HepG2 (cell line): ENCODE measurements around the gene NOXRED1. TPM values are rescaled to one million over a fixed set of nuclear protein-coding genes. Genes with fewer than 3 reads are reported as not detected.
A peak's percentile ranks its signal among the peaks of the same experiment; 100 is the strongest.

Experiments used
- ATAC-seq: fragments of 200-7000 bp; cut with Tn5 transposase; 3 replicates; pipeline ENCODE4 v1.9.1; 2020; ENCODE audit warnings: mild to moderate bottlenecking, moderate library complexity
- BruUV-seq: library from RNA; stranded (reverse); fragments of 400-500 nt; replicated peaks from 2 replicates; lab custom pipeline; 2021; lab: Mats Ljungman, UMichigan
- CTCF ChIA-PET: fragments of 300-600 bp; formaldehyde crosslinking; extraction: SDS; loops from one replicate; lab custom pipeline; 2021; ENCODE audit warnings: low total read pairs, inconsistent platforms, low intra/inter-chr PET ratio; lab: Yijun Ruan, JAX
- POLR2A ChIA-PET: fragments of 350-600 bp; sonication (Branson Sonifier 250); formaldehyde crosslinking; loops from one replicate; lab custom pipeline; 2020; ENCODE audit warnings: antibody characterized with exemption, inconsistent platforms; lab: Yijun Ruan, JAX
- DNase-seq: peaks from one replicate; pipeline ENCODE4 v3.0.0-alpha.2; 2015; ENCODE audit warnings: low spot score
- FAIRE-seq: peaks from 3 replicates; lab custom pipeline; 2011; peaks lifted over from hg19 to GRCh38; lab: Jason Lieb, UNC
- H2AFZ ChIP-seq: one replicate; pipeline ENCODE4 v1.6.1; 2011; ENCODE audit warnings: low read length, inconsistent platforms
- H3K27ac ChIP-seq: fragments of 300-600 bp; 3 replicates; pipeline ENCODE4 v1.8.0; 2011; ENCODE audit warnings: mixed run types, mild to moderate bottlenecking, mixed read lengths, low read length, inconsistent platforms; ENCODE audit not compliant: insufficient read depth; ENCODE audit errors: extremely low read length
- H3K27me3 ChIP-seq, 2 experiments: fragments of 200-600 bp in 1 of 2; 2 replicates in 1 of 2; 3 replicates in 1 of 2; pipeline versions ENCODE4 v1.6.0 to v1.8.0; 2011; ENCODE audit warnings: low read length in 2 of 2, mild to moderate bottlenecking in 2 of 2, moderate library complexity in 2 of 2, inconsistent platforms in 1 of 2; ENCODE audit not compliant: insufficient read depth in 2 of 2, control insufficient read depth in 1 of 2
- H3K36me3 ChIP-seq, 2 experiments: fragments of 200-600 bp in 1 of 2; replicated peaks in 1 of 2; 2 replicates in 1 of 2; 3 replicates in 1 of 2; pipeline versions ENCODE4 v1.5.1 to v1.8.0; 2011; ENCODE audit warnings: low read length in 2 of 2, inconsistent platforms in 1 of 2; ENCODE audit not compliant: insufficient read depth in 2 of 2, control insufficient read depth in 1 of 2
- H3K4me1 ChIP-seq: 2 replicates; pipeline ENCODE4 v1.5.1; 2012; ENCODE audit warnings: low read length, inconsistent platforms; ENCODE audit not compliant: insufficient read depth
- H3K4me2 ChIP-seq: 2 replicates; pipeline ENCODE4 v1.6.0; 2011; ENCODE audit warnings: low read depth, low read length, inconsistent platforms
- H3K4me3 ChIP-seq, 3 experiments: fragments of 200-600 bp in 1 of 3; sonication (generic), shearing (Covaris generic) in 1 of 3; replicated peaks in 1 of 3; 2 replicates each; pipeline ENCODE4 v1.5.1; 2011 to 2016; ENCODE audit warnings: low read length in 3 of 3, inconsistent platforms in 2 of 3, low read depth in 2 of 3, mild to moderate bottlenecking in 2 of 3, control low read depth in 1 of 3, mixed read lengths in 1 of 3; ENCODE audit not compliant: insufficient read depth in 1 of 3
- H3K79me2 ChIP-seq: one replicate; pipeline ENCODE4 v1.6.1; 2011; ENCODE audit warnings: low read length, inconsistent platforms; ENCODE audit not compliant: insufficient read depth
- H3K9ac ChIP-seq: 2 replicates; pipeline ENCODE4 v1.6.0; 2011; ENCODE audit warnings: mild to moderate bottlenecking, low read depth, low read length, inconsistent platforms; ENCODE audit not compliant: insufficient read depth
- H3K9me3 ChIP-seq: 2 replicates; pipeline ENCODE4 v1.5.1; 2012; ENCODE audit warnings: mild to moderate bottlenecking, low read length
- H4K20me1 ChIP-seq: 2 replicates; pipeline ENCODE4 v1.6.0; 2011; ENCODE audit warnings: inconsistent platforms, mild to moderate bottlenecking, low read length, moderate library complexity; ENCODE audit not compliant: insufficient read depth
- CTCF ChIP-seq: sonication (generic); formaldehyde crosslinking; IDR thresholded peaks from 2 replicates; pipeline ENCODE4 v1.5.0; 2020; ENCODE audit warnings: mild to moderate bottlenecking, missing genetic modification reagents, moderate library complexity
- FOXK1 ChIP-seq: sonication (generic); formaldehyde crosslinking; IDR thresholded peaks from 2 replicates; pipeline ENCODE4 v1.4.0; 2020; ENCODE audit warnings: low read depth, missing genetic modification reagents, borderline replicate concordance
- GMEB1 ChIP-seq: sonication (generic); formaldehyde crosslinking; IDR thresholded peaks from 2 replicates; pipeline ENCODE4 v1.5.1; 2020; ENCODE audit warnings: missing genetic modification reagents, mild to moderate bottlenecking, borderline replicate concordance
- HNRNPK ChIP-seq: fragments of 200-400 bp; formaldehyde crosslinking; IDR thresholded peaks from 2 replicates; pipeline ENCODE4 v1.6.1; 2018; ENCODE audit warnings: low read length, low read depth, moderate library complexity, mild to moderate bottlenecking; ENCODE audit not compliant: poor library complexity, severe bottlenecking
- KDM1A ChIP-seq: IDR thresholded peaks from 2 replicates; pipeline ENCODE4 v1.6.1; 2016; ENCODE audit warnings: missing compliant biosample characterization
- PBX3 ChIP-seq: sonication (generic); formaldehyde crosslinking; IDR thresholded peaks from 2 replicates; pipeline ENCODE4 v1.8.1; 2023; ENCODE audit warnings: missing genetic modification reagents, inconsistent platforms, borderline replicate concordance
- PCBP2 ChIP-seq: fragments of 200-400 bp; formaldehyde crosslinking; optimal IDR thresholded peaks from 2 replicates; pipeline ENCODE3; 2018; ENCODE audit warnings: low read length, low read depth; ENCODE audit not compliant: poor library complexity, severe bottlenecking
- SIN3A ChIP-seq: IDR thresholded peaks from 2 replicates; pipeline ENCODE4 v1.6.1; 2011; ENCODE audit warnings: low read depth, mild to moderate bottlenecking, control low read depth, low read length, borderline replicate concordance
- SOX6 ChIP-seq, 2 experiments: fragments of 450-650 bp in 1 of 2; sonication (generic) in 1 of 2; formaldehyde crosslinking in 1 of 2; IDR thresholded peaks; 2 replicates each; pipeline versions ENCODE4 v1.4.0 to v1.6.1; 2017 to 2020; ENCODE audit warnings: antibody characterized with exemption in 1 of 2, mild to moderate bottlenecking in 1 of 2, missing genetic modification reagents in 1 of 2
- STAG1 ChIP-seq: sonication (generic); formaldehyde crosslinking; IDR thresholded peaks from 2 replicates; pipeline ENCODE4 v1.4.0; 2020; ENCODE audit warnings: missing genetic modification reagents
- TAF1 ChIP-seq: sonication (generic); formaldehyde crosslinking; IDR thresholded peaks from 2 replicates; pipeline ENCODE4 v1.4.0; 2020; ENCODE audit warnings: missing genetic modification reagents
- TARDBP ChIP-seq: sonication (generic); formaldehyde crosslinking; IDR thresholded peaks from 2 replicates; pipeline ENCODE4 v1.8.0; 2022; ENCODE audit warnings: mild to moderate bottlenecking, missing genetic modification reagents
- THAP11 ChIP-seq: IDR thresholded peaks from 2 replicates; pipeline ENCODE4 v1.6.1; 2016; ENCODE audit warnings: missing biosample characterization, missing genetic modification reagents
- XRCC5 ChIP-seq: fragments of 200-400 bp; formaldehyde crosslinking; optimal IDR thresholded peaks from 2 replicates; pipeline ENCODE3; 2017; ENCODE audit warnings: mild to moderate bottlenecking, low read length
- ZBTB21 ChIP-seq: sonication (generic); formaldehyde crosslinking; IDR thresholded peaks from 2 replicates; pipeline ENCODE4 v1.4.0; 2020; ENCODE audit warnings: missing genetic modification reagents
- ZNF10 ChIP-seq: sonication (generic); formaldehyde crosslinking; IDR thresholded peaks from 2 replicates; pipeline ENCODE4 v1.4.0; 2020; ENCODE audit warnings: mild to moderate bottlenecking, low read depth, missing genetic modification reagents, borderline replicate concordance
- ZNF563 ChIP-seq: sonication (generic); formaldehyde crosslinking; IDR thresholded peaks from 2 replicates; pipeline ENCODE4 v1.8.0; 2022; ENCODE audit warnings: mild to moderate bottlenecking, moderate library complexity, missing genetic modification reagents
- ZNF605 ChIP-seq: sonication (generic); formaldehyde crosslinking; IDR thresholded peaks from 2 replicates; pipeline ENCODE4 v1.8.0; 2022; ENCODE audit warnings: mild to moderate bottlenecking, missing genetic modification reagents
- ZNF607 ChIP-seq: sonication (generic); formaldehyde crosslinking; IDR thresholded peaks from 2 replicates; pipeline ENCODE4 v1.5.1; 2020; ENCODE audit warnings: missing genetic modification reagents, mild to moderate bottlenecking, borderline replicate concordance
- WGBS: methylation state at CpG from one replicate; pipeline ENCODE4 v1.1.6; 2017; ENCODE audit warnings: low lambda C conversion rate; 5-methylcytosine and 5-hydroxymethylcytosine counted together
- in situ Hi-C: cut with HindIII; loops from 2 replicates; pipeline ENCODE4 v1.10.0; 2017; ENCODE audit warnings: low pct_unique_long_range_greater_than_20kb; ENCODE audit not compliant: extremely low pct_ligation_motif_present
- intact Hi-C: fragments of 100-400 bp; cut with micrococcal nuclease; formaldehyde crosslinking; loops from one replicate; pipeline ENCODE4 v1.10.0; 2022; ENCODE audit not compliant: unreplicated experiment
- polyA plus RNA-seq, 8 experiments: library from polyadenylated mRNA; depleted of rRNA in 3 of 8; stranded (reverse) in 7 of 8; unstranded in 1 of 8; fragments of >200 nt; fragmentation: Illumina TruSeq in 4 of 8; extraction: Trizol in 4 of 8; gene quantifications; 2 replicates each; pipeline versions ENCODE4 v1.2.1 to v1.2.3, GENCODE V29; 2011 to 2016; ENCODE audit warnings: low read depth in 4 of 8, missing spikeins in 1 of 8, mixed read lengths in 1 of 8; ENCODE audit not compliant: insufficient read depth in 1 of 8
- total RNA-seq, 5 experiments: library from RNA; depleted of rRNA; stranded (reverse); fragments of >200 nt; fragmentation: Illumina TruSeq; extraction: Trizol; gene quantifications; 2 replicates each; pipeline ENCODE4 v1.2.3, GENCODE V29; 2016; ENCODE audit warnings: low read depth in 1 of 5

The NOXRED1 gene
- total and polyA plus RNA-seq, 2 of the 13 experiments (the other 11 are each of a cell fraction or from before 2014, with no cell fraction given): 0.24 to 0.41 TPM

GRCh38 chr14:77459072-77459723 lies 35.9 kb upstream of the NOXRED1 start:
- DNase-seq (peak; percentile 75), FAIRE-seq (peak; percentile 60), ATAC-seq (no peak)
- peaks cover 35% of the 10 kb centered on the region for H3K4me1 ChIP-seq
- TSS peak; percentile 50 for BruUV-seq
- H3K9ac ChIP-seq: peak overlapping the region; percentile 89
- H3K27ac ChIP-seq: peak overlapping the region; percentile 88
- H2AFZ ChIP-seq: no peak overlapping the region
- intact Hi-C loops (loop anchor here (1.0 to 5.0 kb wide), 3 partner anchors 40 to 137 kb away; partner anchors contain the start of genes GSTZ1, ISM2 and POMT2), in situ Hi-C loops (loop anchor here (5.0 kb wide), 1 partner anchor 93 kb away; no protein-coding TSS in a partner anchor)
- H3K36me3 ChIP-seq: peaks cover 29 to 42% of the 10 kb centered on the region in 2 experiments
- peaks cover 8% of the 10 kb centered on the region for H4K20me1 ChIP-seq
- ChIA-PET POLR2A (interaction anchor here (0.9 to 2.7 kb wide), 8 partner anchors 9 to 156 kb away, joined by 3 to 10 read pairs (median 6); partner anchors contain the start of genes GSTZ1, ISM2, POMT2 and SAMD15), CTCF (interaction anchor here (0.7 to 1.8 kb wide), 2 partner anchors 9 to 93 kb away, joined by 4 to 14 read pairs; no protein-coding TSS in a partner anchor)
- peak overlapping the region; percentile 79 to 98 (median 90) for H3K4me3 ChIP-seq
- peak overlapping the region; percentile 95 for H3K4me2 ChIP-seq
- peaks cover 48% of the 10 kb centered on the region for H3K79me2 ChIP-seq
- H3K9me3 ChIP-seq: no peaks in the 10 kb centered on the region
- no peaks in the 10 kb centered on the region; a peak in 1 of 5 replicates for H3K27me3 ChIP-seq
- WGBS: 44% methylated on average over 13 of the region's 13 CpGs
- TF ChIP-seq STAG1 (CRISPR knock-in tag): peak; percentile 67
- no peak for TF ChIP-seq ZNF10
- TF ChIP-seq TAF1 (CRISPR knock-in tag): no peak
- TF ChIP-seq THAP11: 0 out of 2 replicates have a peak, but pooled peaks have one; percentile 25
- no peak for TF ChIP-seq PCBP2
- TF ChIP-seq SIN3A: 0 out of 2 replicates have a peak, but pooled peaks have one; percentile 35
- no peak for TF ChIP-seq FOXK1 (CRISPR knock-in tag)
- 0 out of 2 replicates have a peak, but pooled peaks have one; percentile 22 for TF ChIP-seq GMEB1
- TF ChIP-seq TARDBP (CRISPR knock-in tag): no peak
- TF ChIP-seq KDM1A (CRISPR knock-in tag): no peak
- no peak for TF ChIP-seq ZNF563 (CRISPR knock-in tag)
- no peak for TF ChIP-seq HNRNPK
- TF ChIP-seq XRCC5: peak; percentile 24
- TF ChIP-seq PBX3: no peak
- TF ChIP-seq ZBTB21 (CRISPR knock-in tag): no peak
- TF ChIP-seq SOX6 (IDR thresholded peaks at IDR 0.05): no peak
- 0 out of 2 replicates have a peak, but pooled peaks have one; percentile 13 for TF ChIP-seq SOX6 (CRISPR knock-in tag; IDR thresholded peaks at IDR 0.05)
- TF ChIP-seq ZNF607 (CRISPR knock-in tag): 0 out of 2 replicates have a peak, but pooled peaks have one; percentile 20
- TF ChIP-seq CTCF (CRISPR knock-in tag): peak; percentile 77
- no peak for TF ChIP-seq ZNF605 (CRISPR knock-in tag)
